ENCODE measurements around the gene RHOB.

DNA sequence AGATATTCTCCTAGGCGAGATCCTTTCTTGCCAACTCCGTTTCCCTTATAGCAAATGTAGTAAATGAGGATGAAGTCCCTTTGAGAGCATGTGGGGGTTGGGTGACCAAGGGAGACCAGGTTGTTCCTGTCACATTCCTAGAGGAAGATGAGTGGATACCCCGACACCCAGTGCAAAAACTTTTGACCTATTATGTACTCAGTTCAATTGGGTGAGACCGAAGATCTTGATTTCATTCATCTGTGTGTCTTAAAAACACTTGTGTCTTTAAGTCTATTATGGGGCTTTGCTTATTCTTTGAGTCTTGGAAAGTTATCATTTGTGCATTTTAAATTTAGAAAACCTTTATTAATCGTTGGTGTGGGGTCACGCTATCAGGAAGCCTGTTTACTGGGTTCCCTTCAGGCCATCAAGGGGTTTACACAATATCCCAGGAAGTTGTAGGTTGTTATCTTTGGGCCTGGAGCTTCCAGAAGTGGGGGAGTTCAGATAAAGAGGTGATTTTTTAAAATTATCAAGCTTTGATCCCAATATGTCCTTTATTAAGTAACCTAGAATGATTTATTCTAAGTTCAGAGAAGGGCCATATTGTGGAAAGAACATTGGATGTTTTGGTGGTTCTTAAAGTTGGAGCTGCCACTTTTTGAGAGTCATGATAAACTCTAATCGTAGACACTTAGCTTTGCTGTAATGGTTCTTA is 2.8 kb downstream of the RHOB start:
- TF ChIP-seq, protein P1, sequence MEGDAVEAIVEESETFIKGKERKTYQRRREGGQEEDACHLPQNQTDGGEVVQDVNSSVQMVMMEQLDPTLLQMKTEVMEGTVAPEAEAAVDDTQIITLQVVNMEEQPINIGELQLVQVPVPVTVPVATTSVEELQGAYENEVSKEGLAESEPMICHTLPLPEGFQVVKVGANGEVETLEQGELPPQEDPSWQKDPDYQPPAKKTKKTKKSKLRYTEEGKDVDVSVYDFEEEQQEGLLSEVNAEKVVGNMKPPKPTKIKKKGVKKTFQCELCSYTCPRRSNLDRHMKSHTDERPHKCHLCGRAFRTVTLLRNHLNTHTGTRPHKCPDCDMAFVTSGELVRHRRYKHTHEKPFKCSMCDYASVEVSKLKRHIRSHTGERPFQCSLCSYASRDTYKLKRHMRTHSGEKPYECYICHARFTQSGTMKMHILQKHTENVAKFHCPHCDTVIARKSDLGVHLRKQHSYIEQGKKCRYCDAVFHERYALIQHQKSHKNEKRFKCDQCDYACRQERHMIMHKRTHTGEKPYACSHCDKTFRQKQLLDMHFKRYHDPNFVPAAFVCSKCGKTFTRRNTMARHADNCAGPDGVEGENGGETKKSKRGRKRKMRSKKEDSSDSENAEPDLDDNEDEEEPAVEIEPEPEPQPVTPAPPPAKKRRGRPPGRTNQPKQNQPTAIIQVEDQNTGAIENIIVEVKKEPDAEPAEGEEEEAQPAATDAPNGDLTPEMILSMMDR (IDR thresholded peaks at IDR 0.05): peak in 1 of 4 experiments; percentile 24
- TF ChIP-seq POLR2A (IDR thresholded peaks at IDR 0.05): no peak

Measured in uterus (tissue), 2 donors.